Activated naive CD8-positive, alpha-beta T cell treated with anti-CD3 and anti-CD28 coated beads, Interleukin-2, amount 50 U/mL, for 24 hours (primary cell): Measurements from ENCODE around the gene BEAN1.
"Not testable (repeated sequence)": the region's sequence is repeated elsewhere in the genome, so short reads cannot be mapped to it uniquely, and the experiment has no call there.

Experiments
- ATAC-seq: fragments of 150-1000 bp; cut with Tn5 transposase; one replicate; pipeline ENCODE4 v1.10.0; 2021
- DNase-seq: peaks from one replicate; pipeline ENCODE4 v3.0.0; 2021
- H3K27ac Mint-ChIP-seq: one replicate; pipeline ENCODE4 v1.8.0; 2021; ENCODE audit warnings: mild to moderate bottlenecking, mixed read lengths
- H3K27me3 Mint-ChIP-seq: one replicate; pipeline ENCODE4 v1.8.0; 2021; ENCODE audit warnings: mixed read lengths
- H3K36me3 Mint-ChIP-seq: one replicate; pipeline ENCODE4 v1.8.0; 2021; ENCODE audit warnings: low read depth, mixed read lengths
- H3K4me1 Mint-ChIP-seq: one replicate; pipeline ENCODE4 v1.8.0; 2021; ENCODE audit warnings: mixed read lengths
- H3K4me3 Mint-ChIP-seq: one replicate; pipeline ENCODE4 v1.8.0; 2021; ENCODE audit warnings: mild to moderate bottlenecking, moderate library complexity, mixed read lengths
- H3K9me3 Mint-ChIP-seq: one replicate; pipeline ENCODE4 v1.8.0; 2021; ENCODE audit warnings: mixed read lengths

Gene BEAN1

DNA sequence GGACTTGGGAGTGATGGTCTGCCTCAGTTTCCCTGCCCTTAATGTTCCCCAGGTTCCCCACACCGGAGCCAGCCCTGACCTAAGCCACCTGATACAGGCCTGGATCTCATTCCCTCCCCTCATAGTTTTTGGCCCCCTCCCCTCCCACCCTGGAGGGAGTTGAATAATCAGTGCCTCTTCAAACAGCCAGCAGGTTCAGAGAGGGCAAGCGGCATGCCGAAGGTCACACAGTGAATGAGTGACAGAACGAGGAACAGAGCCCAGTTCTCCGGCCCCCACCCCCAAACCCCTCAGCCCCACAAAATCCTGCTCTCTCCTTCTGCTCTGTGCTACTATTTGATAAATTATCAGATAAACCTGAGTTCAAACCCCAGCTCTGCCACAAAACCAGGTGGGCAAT, 31.2 kb downstream of the BEAN1 start:
- Mint-ChIP-seq H3K4me3 (no peak overlapping the region), H3K27ac (no peak overlapping the region), H3K36me3 (no peaks in the 10 kb centered on the region), H3K27me3 (peaks cover 16% of the 10 kb centered on the region), H3K4me1 (no peaks in the 10 kb centered on the region), H3K9me3 (no peaks in the 10 kb centered on the region)
- DNase-seq (no peak), ATAC-seq (no peak)

- no peak overlapping the region for H3K27ac Mint-ChIP-seq
- H3K27me3 Mint-ChIP-seq: peaks cover 20% of the 10 kb centered on the region
Measured at GRCh38 chr16:66458853-66459252, 31.8 kb downstream of the BEAN1 start.

DNA sequence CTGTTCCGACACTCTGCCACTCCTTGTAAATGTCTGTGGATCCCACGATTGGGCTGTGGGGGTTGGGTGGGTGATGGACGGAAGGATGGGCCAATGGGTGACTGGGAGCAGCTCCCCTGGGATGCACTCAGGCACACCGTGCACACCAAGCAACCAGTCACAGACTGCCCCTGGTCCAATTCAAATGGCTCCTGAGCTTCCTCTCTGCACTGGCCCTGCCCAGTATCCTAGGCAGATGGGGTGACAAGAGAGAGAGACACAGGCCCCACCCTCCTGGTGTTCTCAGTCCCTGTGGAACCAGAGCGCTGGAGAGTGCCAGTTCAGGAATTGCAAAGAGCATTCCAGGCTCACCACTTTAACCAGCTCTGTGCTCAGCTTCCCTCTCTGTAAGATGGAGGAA, 32.8 kb downstream of the BEAN1 start:
- Mint-ChIP-seq H3K4me1 (no peaks in the 10 kb centered on the region), H3K9me3 (no peaks in the 10 kb centered on the region), H3K27ac (no peak overlapping the region), H3K4me3 (no peak overlapping the region), H3K27me3 (peaks cover 24% of the 10 kb centered on the region), H3K36me3 (no peaks in the 10 kb centered on the region)
- ATAC-seq (no peak), DNase-seq (no peak)

More at GRCh38 chr16:66458853-66459252, 31.8 kb downstream of the BEAN1 start:
- Mint-ChIP-seq H3K9me3 (no peaks in the 10 kb centered on the region), H3K4me3 (no peak overlapping the region), H3K4me1 (no peaks in the 10 kb centered on the region), H3K36me3 (no peaks in the 10 kb centered on the region)
- ATAC-seq (no peak), DNase-seq (no peak)

DNA sequence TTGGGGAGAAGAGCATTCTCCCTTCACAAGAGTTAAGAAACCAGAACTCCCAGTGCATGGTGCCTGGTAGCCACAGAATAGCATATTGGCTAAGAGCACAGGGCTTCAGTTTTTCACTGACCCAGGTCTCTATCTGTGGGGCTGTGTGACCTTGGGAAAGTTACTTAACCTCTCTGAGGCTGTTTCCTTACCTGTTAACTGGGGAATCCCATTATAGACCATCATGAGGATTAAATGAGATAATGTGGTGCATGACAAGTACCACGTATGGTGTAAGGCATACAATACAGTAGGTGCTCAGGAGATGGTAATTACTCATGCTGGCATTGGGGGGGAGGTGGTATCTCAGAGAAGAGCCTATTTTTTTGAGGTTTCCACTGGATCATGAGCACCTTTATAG, 33.6 kb downstream of the BEAN1 start:
- no peak for ATAC-seq
- no peak overlapping the region for H3K27ac Mint-ChIP-seq
- H3K4me1 Mint-ChIP-seq: no peaks in the 10 kb centered on the region
- H3K36me3 Mint-ChIP-seq: no peaks in the 10 kb centered on the region
- peaks cover 28% of the 10 kb centered on the region for H3K27me3 Mint-ChIP-seq
- no peaks in the 10 kb centered on the region for H3K9me3 Mint-ChIP-seq
- no peak for DNase-seq
- H3K4me3 Mint-ChIP-seq: no peak overlapping the region

- DNase-seq (no peak), ATAC-seq (no peak)
- Mint-ChIP-seq H3K4me1 (no peaks in the 10 kb centered on the region), H3K36me3 (no peaks in the 10 kb centered on the region), H3K4me3 (no peak overlapping the region), H3K27ac (no peak overlapping the region), H3K27me3 (peaks cover 29% of the 10 kb centered on the region), H3K9me3 (no peaks in the 10 kb centered on the region)
Measured at GRCh38 chr16:66462912-66463311, 35.8 kb downstream of the BEAN1 start.

DNA sequence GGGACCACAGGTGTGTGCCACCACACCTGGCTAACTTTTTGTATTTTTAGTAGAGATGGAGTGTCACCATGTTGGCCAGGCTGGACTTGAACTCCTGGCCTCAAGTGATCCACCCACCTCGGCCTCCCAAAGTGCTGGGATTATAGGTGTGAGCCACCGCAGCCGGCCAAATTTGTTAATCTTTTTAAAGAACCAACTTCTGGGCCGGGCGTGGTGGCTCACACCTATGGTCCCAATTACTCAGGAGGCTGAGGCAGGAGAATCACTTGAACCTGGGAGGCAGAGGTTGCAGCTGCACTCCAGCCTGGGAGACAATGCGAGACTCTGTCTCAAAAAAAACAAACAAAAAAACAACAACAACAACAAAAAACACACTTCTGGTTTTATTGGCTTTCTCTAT, 38.9 kb downstream of the BEAN1 start:
- not testable (repeated sequence) for ATAC-seq
- H3K27me3 Mint-ChIP-seq: peaks cover 22% of the 10 kb centered on the region

DNA sequence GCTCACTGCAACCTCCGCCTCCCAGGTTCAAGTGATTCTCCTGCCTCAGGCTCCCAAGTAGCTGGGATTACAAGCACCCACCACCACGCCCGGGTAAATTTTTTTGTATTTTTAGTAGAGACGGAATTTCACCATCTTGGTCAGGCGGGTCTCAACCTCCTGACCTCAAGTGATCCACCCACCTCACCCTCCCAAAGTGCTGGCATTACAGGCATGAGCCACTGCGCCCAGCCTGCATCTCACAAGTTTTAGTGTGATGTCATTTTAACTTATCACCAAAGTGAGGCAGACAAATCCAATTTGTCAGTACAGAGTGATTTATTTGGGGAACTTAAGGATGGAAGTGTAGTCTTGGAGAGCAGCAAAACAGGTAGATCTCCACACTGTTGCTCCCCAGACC, 39.5 kb downstream of the BEAN1 start:
- DNase-seq, H3K27ac Mint-ChIP-seq, H3K4me1 Mint-ChIP-seq, H3K4me3 Mint-ChIP-seq, ATAC-seq, H3K36me3 Mint-ChIP-seq, H3K9me3 Mint-ChIP-seq: not testable (repeated sequence)
- peaks cover 22% of the 10 kb centered on the region for H3K27me3 Mint-ChIP-seq

More for the DNA sequence above, 38.9 kb downstream of the BEAN1 start:
- H3K36me3 Mint-ChIP-seq, DNase-seq, H3K4me3 Mint-ChIP-seq, H3K9me3 Mint-ChIP-seq, H3K27ac Mint-ChIP-seq, H3K4me1 Mint-ChIP-seq: not testable (repeated sequence)

GRCh38 chr16:66467611-66468010, 40.5 kb downstream of the BEAN1 start:
- H3K27me3 Mint-ChIP-seq: peaks cover 22% of the 10 kb centered on the region
- no peaks in the 10 kb centered on the region for H3K4me1 Mint-ChIP-seq
- H3K9me3 Mint-ChIP-seq: no peaks in the 10 kb centered on the region
- no peak overlapping the region for H3K27ac Mint-ChIP-seq
- H3K4me3 Mint-ChIP-seq: no peak overlapping the region
- ATAC-seq: no peak
- H3K36me3 Mint-ChIP-seq: no peaks in the 10 kb centered on the region
- no peak for DNase-seq

GRCh38 chr16:66468321-66468965, 41.3 kb downstream of the BEAN1 start:
- H3K4me1 Mint-ChIP-seq: no peaks in the 10 kb centered on the region
- H3K4me3 Mint-ChIP-seq: no peak overlapping the region
- no peaks in the 10 kb centered on the region for H3K36me3 Mint-ChIP-seq
- no peaks in the 10 kb centered on the region for H3K9me3 Mint-ChIP-seq
- peaks cover 15% of the 10 kb centered on the region for H3K27me3 Mint-ChIP-seq
- ATAC-seq (no peak), DNase-seq (no peak)
- H3K27ac Mint-ChIP-seq: no peak overlapping the region

DNA sequence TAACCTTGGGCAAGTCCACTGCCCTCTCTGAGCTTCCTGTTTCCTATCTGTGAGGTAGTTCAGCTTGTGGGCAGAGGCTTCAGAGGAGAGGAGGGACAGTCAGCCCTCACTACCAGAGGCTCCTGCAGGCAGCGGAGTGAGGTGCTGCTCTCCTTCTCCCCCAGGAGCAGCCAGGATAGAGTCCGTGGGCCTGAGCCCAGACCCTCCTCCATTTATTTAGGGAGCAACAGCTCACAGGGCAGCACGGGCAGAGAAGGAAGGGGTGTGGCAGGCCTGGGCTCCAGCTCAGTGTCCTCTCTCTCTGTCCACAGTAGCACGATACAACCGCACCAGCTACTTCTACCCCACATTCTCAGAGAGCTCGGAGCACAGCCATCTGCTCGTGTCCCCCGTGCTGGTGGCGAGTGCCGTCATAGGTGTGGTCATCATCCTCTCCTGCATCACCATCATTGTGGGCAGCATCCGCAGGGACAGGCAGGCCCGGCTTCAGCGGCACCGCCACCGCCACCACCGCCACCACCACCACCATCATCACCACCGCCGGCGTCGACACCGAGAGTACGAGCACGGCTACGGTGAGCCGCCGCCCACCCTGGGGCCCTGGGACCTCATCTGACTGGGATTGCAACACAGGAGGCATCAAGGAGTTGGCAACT, 42.3 kb downstream of the BEAN1 start:
- H3K4me1 Mint-ChIP-seq: peaks cover 6% of the 10 kb centered on the region
- DNase-seq (no peak), ATAC-seq (no peak)
- H3K27me3 Mint-ChIP-seq: peaks cover 11% of the 10 kb centered on the region
- H3K36me3 Mint-ChIP-seq: no peaks in the 10 kb centered on the region
- H3K27ac Mint-ChIP-seq: no peak overlapping the region
- H3K9me3 Mint-ChIP-seq: no peaks in the 10 kb centered on the region
- no peak overlapping the region for H3K4me3 Mint-ChIP-seq

GRCh38 chr16:66469947-66470546, 43.0 kb downstream of the BEAN1 start:
- Mint-ChIP-seq H3K27ac (peak overlapping the region; percentile 9), H3K4me1 (peaks cover 12% of the 10 kb centered on the region), H3K9me3 (no peaks in the 10 kb centered on the region), H3K27me3 (peaks cover 8% of the 10 kb centered on the region), H3K4me3 (no peak overlapping the region), H3K36me3 (no peaks in the 10 kb centered on the region)
- no peak for ATAC-seq
- no peak for DNase-seq

- Mint-ChIP-seq H3K27ac (no peak overlapping the region), H3K27me3 (peaks cover 5% of the 10 kb centered on the region), H3K4me3 (no peak overlapping the region), H3K9me3 (no peaks in the 10 kb centered on the region), H3K4me1 (peaks cover 16% of the 10 kb centered on the region), H3K36me3 (no peaks in the 10 kb centered on the region)
- DNase-seq (no peak), ATAC-seq (no peak)
Measured at GRCh38 chr16:66470556-66470955, 43.5 kb downstream of the BEAN1 start.

- peaks cover 16% of the 10 kb centered on the region for H3K4me1 Mint-ChIP-seq
- no peaks in the 10 kb centered on the region for H3K9me3 Mint-ChIP-seq
- no peaks in the 10 kb centered on the region for H3K36me3 Mint-ChIP-seq
- peaks cover 4% of the 10 kb centered on the region for H3K27me3 Mint-ChIP-seq
- H3K4me3 Mint-ChIP-seq: no peak overlapping the region
- ATAC-seq (no peak), DNase-seq (no peak)
- H3K27ac Mint-ChIP-seq: no peak overlapping the region
Measured at GRCh38 chr16:66471264-66471663, 44.2 kb downstream of the BEAN1 start.

GRCh38 chr16:66471716-66472393, 44.8 kb downstream of the BEAN1 start:
- ATAC-seq: no peak

More at GRCh38 chr16:66471716-66472393, 44.8 kb downstream of the BEAN1 start:
- H3K4me3 Mint-ChIP-seq: no peak overlapping the region
- no peak for DNase-seq
- H3K27me3 Mint-ChIP-seq: peaks cover 3% of the 10 kb centered on the region
- H3K9me3 Mint-ChIP-seq: no peaks in the 10 kb centered on the region
- no peaks in the 10 kb centered on the region for H3K36me3 Mint-ChIP-seq
- H3K4me1 Mint-ChIP-seq: peaks cover 16% of the 10 kb centered on the region
- H3K27ac Mint-ChIP-seq: no peak overlapping the region
